Esophagus muscularis mucosa (tissue), 4 donors: ENCODE data around the gene CALML6.

Experiments
- CTCF ChIP-seq, 3 experiments: fragments of 200-600 bp in 2 of 3; fragments of 450-650 bp in 1 of 3; sonication (generic) in 2 of 3; IDR thresholded peaks; one replicate each; pipeline ENCODE4 v1.5.1; 2017 to 2019; ENCODE audit warnings: antibody characterized with exemption in 3 of 3, mild to moderate bottlenecking in 2 of 3, moderate library complexity in 1 of 3
- EP300 ChIP-seq: sonication (generic); formaldehyde crosslinking; IDR thresholded peaks from one replicate; pipeline ENCODE4 v1.6.1; 2017; ENCODE audit warnings: antibody characterized with exemption
- POLR2A ChIP-seq: fragments of 450-650 bp; IDR thresholded peaks from one replicate; pipeline ENCODE4 v1.6.1; 2017; ENCODE audit warnings: antibody characterized with exemption, moderate library complexity, mild to moderate bottlenecking, low read depth
- POLR2AphosphoS5 ChIP-seq, 2 donors: sonication (generic); formaldehyde crosslinking; IDR thresholded peaks; one replicate each; pipeline ENCODE4 v1.6.1; 2017; ENCODE audit warnings: antibody characterized with exemption in 2 of 2

- TF ChIP-seq CTCF (IDR thresholded peaks at IDR 0.05), result no peak
- no peak for TF ChIP-seq POLR2AphosphoS5 (IDR thresholded peaks at IDR 0.05)
- no peak for TF ChIP-seq POLR2A
- TF ChIP-seq EP300, result no peak
Observed at GRCh38 chr1:1876335-1876930, 38.6 kb upstream of the CALML6 start.
